IPS-20b (cell line): ENCODE measurements around the gene EPHA2.

Experiments
- H3K27ac ChIP-seq: one replicate; pipeline ENCODE4 v1.5.1; 2013; ENCODE audit warnings: low read length
- H3K27me3 ChIP-seq: 2 replicates; pipeline ENCODE4 v1.6.1; 2013; ENCODE audit warnings: mild to moderate bottlenecking, low read length, inconsistent platforms; ENCODE audit not compliant: insufficient read depth
- H3K36me3 ChIP-seq: 2 replicates; pipeline ENCODE4 v1.6.1; 2013; ENCODE audit warnings: low read depth, mild to moderate bottlenecking, inconsistent platforms, low read length, moderate library complexity; ENCODE audit not compliant: insufficient read depth
- H3K4me1 ChIP-seq: 2 replicates; pipeline ENCODE4 v1.6.1; 2013; ENCODE audit warnings: mild to moderate bottlenecking, control low read depth, inconsistent platforms, low read length, moderate library complexity; ENCODE audit not compliant: insufficient read depth
- H3K4me3 ChIP-seq: 2 replicates; pipeline ENCODE4 v1.5.1; 2013; ENCODE audit warnings: mild to moderate bottlenecking, low read length, inconsistent platforms
- H3K9ac ChIP-seq: 2 replicates; pipeline ENCODE4 v1.6.1; 2013; ENCODE audit warnings: low read depth, mild to moderate bottlenecking, inconsistent platforms, low read length, moderate library complexity
- H3K9me3 ChIP-seq: 2 replicates; pipeline ENCODE4 v1.6.1; 2013; ENCODE audit warnings: mild to moderate bottlenecking, low read depth, low read length, inconsistent platforms; ENCODE audit not compliant: insufficient read depth

EPHA2 gene

DNA sequence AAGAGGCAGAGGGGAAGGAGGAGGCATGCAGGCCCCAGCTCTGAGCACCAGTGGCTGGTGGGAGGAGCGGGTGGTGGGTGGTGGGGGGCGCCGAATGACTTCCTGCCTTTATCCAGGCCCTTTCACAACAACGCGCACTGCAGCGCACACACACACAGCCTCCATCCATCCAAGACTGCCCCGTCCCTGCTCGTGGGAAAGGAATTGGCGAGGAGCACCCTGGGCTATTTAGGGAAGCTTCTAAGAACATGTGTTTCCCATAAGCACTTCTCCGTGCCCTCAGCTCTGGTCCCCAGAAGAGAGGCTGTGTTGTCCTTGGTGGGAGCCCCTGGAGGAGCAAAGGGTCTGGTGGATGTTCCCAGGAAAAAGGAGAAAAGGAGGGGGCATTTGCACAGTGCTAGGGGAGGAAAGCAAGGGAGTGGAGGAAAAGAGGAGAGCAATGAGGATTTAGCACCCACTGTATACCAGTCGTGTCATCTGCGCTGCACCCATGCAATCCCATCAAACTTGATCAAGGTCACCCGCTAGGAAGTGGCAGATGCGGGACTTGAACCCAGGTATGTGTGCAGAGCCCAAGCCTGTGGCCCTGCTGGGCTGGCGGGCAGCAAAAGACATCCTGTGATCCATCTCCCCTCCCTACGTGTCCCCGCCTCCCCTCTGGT, 28.1 kb downstream of the EPHA2 start:
- Histone ChIP-seq H3K4me3 (no peak overlapping the region), H3K27ac (no peak overlapping the region), H3K27me3 (no peaks in the 10 kb centered on the region), H3K9ac (no peak overlapping the region), H3K36me3 (peaks cover 82% of the 10 kb centered on the region), H3K9me3 (no peaks in the 10 kb centered on the region), H3K4me1 (peaks cover 2% of the 10 kb centered on the region; the same call in 1 of the 2 replicates)

DNA sequence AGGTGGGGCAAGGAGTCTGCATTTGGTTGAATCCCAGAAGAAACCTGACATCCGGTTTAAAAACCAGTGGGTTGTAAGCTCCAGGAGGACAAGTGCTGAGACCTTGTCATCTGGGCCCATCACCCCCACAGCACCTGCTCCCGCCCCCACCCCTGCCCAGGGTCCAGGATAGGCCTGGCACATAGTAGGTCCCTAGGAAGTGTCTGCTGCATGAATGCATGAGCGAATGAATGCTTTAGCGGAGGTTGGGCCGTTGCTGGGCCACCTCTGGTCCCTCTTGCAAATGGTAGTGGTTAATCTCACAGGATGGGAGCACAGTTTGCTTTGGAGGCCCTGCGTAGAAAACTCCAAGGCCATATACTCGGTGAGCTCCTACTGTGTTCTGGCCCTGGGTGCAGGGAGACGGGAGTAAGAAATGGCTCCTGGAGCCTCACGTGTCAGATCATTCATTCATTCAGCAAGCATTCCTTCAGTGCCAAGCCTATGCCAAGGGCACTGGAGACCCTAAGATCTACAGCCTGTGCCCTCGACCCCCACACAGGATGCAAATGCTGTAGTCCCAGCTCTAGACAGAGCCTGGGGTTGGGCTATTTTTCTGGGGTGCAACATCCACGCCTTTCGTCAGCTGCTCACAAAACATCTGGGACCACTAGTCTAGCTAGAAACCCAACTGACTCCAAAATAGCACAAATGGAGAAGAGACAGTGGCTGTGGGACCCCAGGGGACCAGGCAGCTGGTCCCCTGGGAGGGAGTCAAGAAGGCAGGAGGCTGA, 28.9 kb downstream of the EPHA2 start:
- Histone ChIP-seq H3K36me3 (peaks cover 74% of the 10 kb centered on the region), H3K27ac (no peak overlapping the region), H3K4me1 (peaks cover 9% of the 10 kb centered on the region), H3K4me3 (no peak overlapping the region), H3K9ac (no peak overlapping the region), H3K9me3 (no peaks in the 10 kb centered on the region), H3K27me3 (no peaks in the 10 kb centered on the region)

DNA sequence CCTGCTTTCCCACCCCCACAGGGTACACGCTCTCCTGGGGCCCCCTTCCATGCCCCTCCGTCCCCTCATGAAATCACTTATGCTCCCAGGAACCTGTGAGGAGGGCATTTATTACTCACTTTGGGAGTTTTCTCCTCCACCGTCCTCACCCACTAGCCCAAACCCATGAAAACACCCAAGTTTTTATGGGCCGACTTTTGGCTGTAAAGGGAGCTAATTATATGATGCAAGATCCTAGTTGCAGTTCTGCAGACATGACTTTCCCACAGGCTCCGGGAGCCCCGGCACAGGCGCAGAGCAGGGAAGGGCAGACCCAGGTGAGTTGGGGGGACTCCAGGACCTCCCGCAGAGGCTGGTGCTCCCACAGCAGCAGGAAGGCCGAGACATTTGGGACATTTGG, 29.7 kb downstream of the EPHA2 start:
- Histone ChIP-seq H3K27ac (no peak overlapping the region), H3K4me3 (no peak overlapping the region), H3K4me1 (peaks cover 10% of the 10 kb centered on the region), H3K9me3 (no peaks in the 10 kb centered on the region), H3K27me3 (no peaks in the 10 kb centered on the region), H3K36me3 (peaks cover 66% of the 10 kb centered on the region), H3K9ac (no peak overlapping the region)

DNA sequence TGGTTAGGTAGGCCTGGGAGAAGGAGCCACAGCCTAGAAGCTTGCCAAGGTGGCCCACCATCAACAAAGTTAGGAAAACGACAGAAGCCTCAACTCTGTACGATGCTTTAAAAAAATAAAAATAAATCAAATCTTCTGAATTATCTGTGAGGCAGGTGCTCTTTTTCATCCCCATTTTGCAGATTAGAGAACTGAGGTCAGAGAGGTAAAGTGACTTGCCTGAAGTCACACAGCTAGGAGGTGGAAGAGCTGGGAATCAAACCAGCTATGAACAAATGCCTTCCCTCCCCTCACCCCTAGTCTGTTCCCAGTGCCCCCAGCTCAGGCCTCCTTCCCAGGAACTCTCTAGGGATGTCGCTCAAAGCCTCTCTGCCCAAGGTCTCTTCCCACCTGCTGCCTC, 30.4 kb downstream of the EPHA2 start:
- H3K4me1 ChIP-seq, result peaks cover 14% of the 10 kb centered on the region
- H3K36me3 ChIP-seq, result peaks cover 59% of the 10 kb centered on the region
- no peaks in the 10 kb centered on the region for H3K27me3 ChIP-seq

DNA sequence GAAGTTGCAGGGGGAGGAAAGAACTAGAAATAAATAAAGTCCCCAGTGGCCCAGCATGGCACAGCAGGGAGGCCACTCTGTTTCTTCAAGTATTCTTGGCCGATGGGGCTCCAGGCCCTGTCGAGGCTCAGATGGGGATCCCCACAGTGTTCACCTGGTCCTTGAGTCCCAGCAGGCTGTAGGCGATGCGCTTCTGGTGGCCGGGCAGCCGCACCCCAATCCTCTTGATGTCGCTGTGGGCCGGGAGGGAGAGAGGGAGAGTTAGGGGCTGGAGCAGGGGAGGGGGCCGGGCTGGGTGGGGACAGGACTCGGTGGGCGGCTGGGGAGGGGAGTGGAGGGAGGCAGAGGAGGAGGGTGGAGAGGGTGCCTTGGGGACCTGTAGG, 30.8 kb downstream of the EPHA2 start:
- Histone ChIP-seq H3K27me3 (no peaks in the 10 kb centered on the region), H3K27ac (no peak overlapping the region), H3K36me3 (peaks cover 55% of the 10 kb centered on the region), H3K4me1 (peaks cover 14% of the 10 kb centered on the region), H3K9ac (no peak overlapping the region), H3K9me3 (no peaks in the 10 kb centered on the region), H3K4me3 (no peak overlapping the region)

More for the DNA sequence above, 30.4 kb downstream of the EPHA2 start:
- Histone ChIP-seq H3K9me3 (no peaks in the 10 kb centered on the region), H3K27ac (no peak overlapping the region), H3K4me3 (no peak overlapping the region), H3K9ac (no peak overlapping the region)

DNA sequence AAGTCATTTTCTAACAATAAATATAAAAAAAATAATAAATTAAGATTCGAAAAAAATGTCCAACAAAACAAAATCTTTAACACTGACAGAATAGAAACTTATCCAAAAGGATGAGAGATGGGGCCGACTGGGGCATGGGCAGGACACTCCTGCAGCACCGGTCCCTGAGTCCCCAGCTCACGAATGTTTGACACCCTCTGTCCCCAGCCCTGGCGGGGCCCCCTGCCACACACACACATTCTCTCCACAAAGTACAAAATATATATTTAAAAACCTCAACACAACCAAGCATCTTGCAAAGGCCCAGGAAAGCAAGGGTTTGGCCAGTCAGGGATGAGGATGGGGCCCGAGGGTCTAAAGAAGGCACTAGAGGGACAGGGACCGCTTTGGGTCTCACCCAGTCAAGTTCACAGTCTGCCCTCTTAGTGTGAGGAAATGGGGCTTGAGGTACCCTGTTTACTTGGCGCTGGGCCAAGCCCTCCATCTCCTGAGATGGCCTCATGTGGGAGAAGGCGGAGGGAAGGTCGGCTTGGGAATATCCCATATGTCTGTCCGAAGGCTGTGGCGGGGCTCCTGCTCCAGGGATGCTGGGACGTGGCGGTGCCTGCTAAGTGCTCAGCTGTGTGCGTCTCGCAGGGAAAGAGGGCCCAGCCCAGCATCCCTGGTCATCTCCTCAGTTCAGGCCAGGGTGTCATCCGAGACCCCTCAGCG, 31.3 kb downstream of the EPHA2 start:
- peaks cover 50% of the 10 kb centered on the region for H3K36me3 ChIP-seq
- H3K9me3 ChIP-seq, result no peaks in the 10 kb centered on the region

DNA sequence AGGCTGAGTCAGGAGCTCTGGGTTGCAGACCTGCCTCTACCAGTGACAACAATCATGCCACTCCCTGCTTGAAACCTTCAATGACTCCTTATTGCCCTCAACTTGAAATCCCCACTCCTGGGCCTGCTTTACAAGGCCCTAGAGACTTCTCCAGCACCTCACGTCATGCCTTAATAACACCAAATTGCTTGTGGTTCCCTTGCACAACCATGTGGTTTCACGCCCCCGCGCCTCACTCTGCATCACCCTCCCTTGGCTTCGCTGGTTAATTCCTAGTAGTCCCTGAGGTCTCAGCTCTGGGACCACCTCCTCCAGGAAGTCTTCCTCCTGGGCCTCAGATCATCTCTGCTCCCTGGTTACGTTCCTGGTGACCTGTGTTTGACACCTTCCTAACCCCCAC, 33.0 kb downstream of the EPHA2 start:
- Histone ChIP-seq H3K36me3 (peaks cover 34% of the 10 kb centered on the region), H3K27ac (no peak overlapping the region), H3K9me3 (no peaks in the 10 kb centered on the region), H3K4me1 (peaks cover 14% of the 10 kb centered on the region), H3K4me3 (no peak overlapping the region), H3K27me3 (no peaks in the 10 kb centered on the region), H3K9ac (no peak overlapping the region)

More for the DNA sequence above, 31.3 kb downstream of the EPHA2 start:
- H3K4me3 ChIP-seq, result no peak overlapping the region
- no peak overlapping the region for H3K9ac ChIP-seq
- H3K4me1 ChIP-seq, result peaks cover 14% of the 10 kb centered on the region
- H3K27ac ChIP-seq, result no peak overlapping the region
- no peaks in the 10 kb centered on the region for H3K27me3 ChIP-seq

DNA sequence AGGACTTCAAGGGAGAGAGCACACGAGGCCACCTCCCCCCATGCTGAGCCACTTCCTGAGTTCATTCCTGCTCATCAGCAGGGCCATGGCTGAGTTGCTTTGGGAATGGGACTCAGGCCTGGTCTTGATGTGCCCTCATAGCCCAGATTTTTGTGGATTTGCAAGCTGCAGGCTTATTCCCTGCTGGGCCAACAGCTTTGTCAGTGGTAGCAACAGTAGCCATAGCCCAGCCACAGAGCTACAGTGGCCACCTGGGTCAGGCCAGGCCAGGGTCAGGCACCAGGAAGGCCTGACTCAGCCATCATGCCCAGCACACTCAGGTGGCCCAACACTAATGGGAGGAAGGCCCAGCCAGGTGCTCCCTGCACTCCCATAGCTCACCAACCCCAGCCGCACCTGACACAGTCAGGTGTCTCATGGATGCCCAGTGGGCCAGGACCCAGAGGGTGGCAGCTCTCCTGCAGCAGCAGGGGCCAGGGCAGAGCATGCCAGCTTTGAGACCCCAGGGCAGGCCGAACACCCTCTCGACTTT, 33.5 kb downstream of the EPHA2 start:
- Histone ChIP-seq H3K9me3 (no peaks in the 10 kb centered on the region), H3K4me1 (peaks cover 18% of the 10 kb centered on the region), H3K9ac (no peak overlapping the region), H3K27me3 (no peaks in the 10 kb centered on the region), H3K4me3 (no peak overlapping the region), H3K27ac (no peak overlapping the region), H3K36me3 (peaks cover 29% of the 10 kb centered on the region)

DNA sequence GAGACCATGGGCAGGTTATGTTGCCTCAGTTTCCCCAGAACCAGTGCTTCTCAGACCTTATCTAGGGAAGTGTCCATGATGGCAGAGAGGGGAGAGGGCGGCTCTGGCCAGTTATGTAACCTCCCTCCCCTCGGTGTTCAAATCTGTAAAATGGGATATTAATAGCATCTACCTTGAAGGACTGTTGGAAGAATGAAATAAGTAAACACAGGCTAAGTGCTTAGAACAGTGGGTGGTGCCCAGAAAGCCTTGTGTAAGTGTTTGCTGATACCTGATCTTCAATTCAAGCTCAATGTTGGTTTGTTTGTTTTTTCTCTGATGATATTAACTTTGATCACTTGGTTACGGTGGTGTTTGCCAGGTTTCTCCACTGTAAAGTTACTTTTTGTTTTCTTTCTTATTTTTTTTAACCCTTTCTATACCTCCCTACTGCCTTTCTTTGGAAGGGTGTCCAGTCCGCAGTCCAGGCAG, 34.9 kb downstream of the EPHA2 start:
- Histone ChIP-seq H3K27ac (no peak overlapping the region), H3K9me3 (no peaks in the 10 kb centered on the region), H3K4me3 (no peak overlapping the region), H3K4me1 (peaks cover 27% of the 10 kb centered on the region), H3K27me3 (no peaks in the 10 kb centered on the region), H3K36me3 (peaks cover 14% of the 10 kb centered on the region; the same call in 1 of the 2 replicates), H3K9ac (no peak overlapping the region)

DNA sequence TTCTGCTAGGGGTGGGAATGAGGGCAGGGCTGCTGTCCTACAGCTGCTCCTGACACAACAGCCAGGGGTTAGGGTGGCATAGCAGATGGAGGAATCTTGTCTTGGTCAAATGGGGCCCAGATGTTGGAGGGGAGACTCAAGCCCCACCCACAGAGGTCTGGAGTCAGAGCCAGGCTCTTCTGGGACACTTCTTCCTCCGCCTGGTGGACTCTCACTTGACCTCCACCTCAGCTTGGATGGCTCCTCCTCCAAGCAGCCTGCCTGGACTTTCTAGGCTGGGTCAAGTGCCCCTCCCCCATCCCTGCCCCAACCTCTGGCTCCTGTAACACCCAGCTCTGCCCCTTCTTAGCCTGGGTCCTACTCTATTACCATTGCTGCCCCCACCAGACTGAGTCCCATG, 35.5 kb downstream of the EPHA2 start:
- Histone ChIP-seq H3K27ac (no peak overlapping the region), H3K4me3 (no peak overlapping the region), H3K9me3 (no peaks in the 10 kb centered on the region), H3K36me3 (peaks cover 9% of the 10 kb centered on the region; the same call in 1 of the 2 replicates), H3K27me3 (no peaks in the 10 kb centered on the region), H3K9ac (no peak overlapping the region), H3K4me1 (peaks cover 29% of the 10 kb centered on the region)

DNA sequence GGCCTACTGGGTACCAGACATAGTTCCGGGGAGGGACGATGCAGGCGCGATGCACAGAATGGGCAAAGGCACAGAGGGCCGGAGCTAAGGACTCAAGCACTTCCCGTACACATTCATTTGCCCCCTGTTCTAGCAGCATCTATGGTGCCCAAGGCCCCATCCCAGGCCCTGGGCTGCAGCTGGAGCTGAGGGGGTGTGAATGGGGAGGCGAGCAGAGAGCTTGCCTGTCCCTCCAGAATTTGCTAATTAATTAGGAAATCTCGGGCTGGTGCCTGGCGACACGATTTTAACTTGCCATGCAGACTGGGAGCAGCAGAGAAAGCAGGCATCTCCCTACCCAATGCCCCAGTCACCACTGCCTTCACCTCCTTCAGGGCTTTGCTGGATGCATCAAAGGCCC, 35.9 kb downstream of the EPHA2 start:
- Histone ChIP-seq H3K27me3 (no peaks in the 10 kb centered on the region), H3K9ac (no peak overlapping the region)

More for the DNA sequence above, 35.9 kb downstream of the EPHA2 start:
- Histone ChIP-seq H3K9me3 (no peaks in the 10 kb centered on the region), H3K36me3 (peaks cover 6% of the 10 kb centered on the region; the same call in 1 of the 2 replicates), H3K4me1 (peaks cover 33% of the 10 kb centered on the region), H3K4me3 (no peak overlapping the region), H3K27ac (no peak overlapping the region)
